Measurements from ENCODE around the gene LRFN2. TPM values are rescaled to one million over a fixed set of nuclear protein-coding genes. Genes with fewer than 3 reads are reported as not detected.

The LRFN2 gene
- total and polyA plus RNA-seq, 2 of the 8 experiments (the other 6 are each of a cell fraction or from before 2014, with no cell fraction given) = 2.3 TPM

GRCh38 chr6:40456390-40457013 is 130.7 kb downstream of the LRFN2 start:
- ChIA-PET CTCF (ENCODE audit: partially characterized antibody) (interaction anchor here (0.6 to 1.2 kb wide), 4 partner anchors 13 to 314 kb away, joined by 3 read pairs; no protein-coding TSS in a partner anchor), POLR2A (ENCODE audit: partially characterized antibody) (no interaction called here)
- Histone ChIP-seq H4K20me1 (replicated peaks in 1 of 2; ENCODE audit: control insufficient read depth in 1 of 2, insufficient read depth in 2 of 2, low read length in 2 of 2) (no peaks in the 10 kb centered on the region), H4K8ac (ENCODE audit: extremely low read depth, insufficient read depth, low read length) (no peak overlapping the region), H3K79me1 (ENCODE audit: low read depth, low read length) (no peaks in the 10 kb centered on the region), H3K4me2 (ENCODE audit: insufficient read depth in 1 of 2, low read depth in 2 of 2, low read length in 2 of 2) (no peak overlapping the region), H3K79me2 (ENCODE audit: control insufficient read depth in 1 of 2, insufficient read depth in 2 of 2, low read length in 2 of 2) (no peaks in the 10 kb centered on the region), H3K56ac (replicated peaks; ENCODE audit: insufficient read length, low read depth, low read length) (no peak overlapping the region), H3K23me2 (ENCODE audit: low read depth, low read length) (no peaks in the 10 kb centered on the region; the same call in 1 of the 2 replicates), H2BK12ac (ENCODE audit: low read depth, low read length) (no peak overlapping the region), H2BK120ac (replicated peaks; ENCODE audit: low read depth, low read length) (no peak overlapping the region), H2BK15ac (ENCODE audit: low read length) (no peak overlapping the region), H3K18ac (ENCODE audit: extremely low read depth, low read length) (no peak overlapping the region), H3K27ac (ENCODE audit: low read depth, low read length) (no peak overlapping the region), H3K27me3 (replicated peaks in 1 of 4; ENCODE audit: control insufficient read depth in 3 of 4, extremely low read depth in 1 of 4, insufficient read depth in 3 of 4, low read length in 3 of 4) (no peaks in the 10 kb centered on the region), H3K4me3 (ENCODE audit: extremely low read depth in 1 of 4, insufficient read depth in 2 of 4, low read depth in 3 of 4, low read length in 4 of 4) (no peak overlapping the region), H3K23ac (ENCODE audit: insufficient read length) (no peak overlapping the region), H2AFZ (ENCODE audit: low read length) (no peak overlapping the region; the same call in 1 of the 2 replicates), H4K91ac (replicated peaks; ENCODE audit: insufficient read length, low read length) (no peak overlapping the region), H4K5ac (ENCODE audit: insufficient read length, low read depth, low read length) (no peak overlapping the region), H2BK5ac (ENCODE audit: low read depth, low read length) (no peak overlapping the region), H2AK5ac (ENCODE audit: low read depth, low read length) (no peak overlapping the region), H3K9ac (replicated peaks in 1 of 4; ENCODE audit: extremely low read depth in 1 of 4, low read depth in 3 of 4, low read length in 3 of 4) (no peak overlapping the region), H3K9me3 (ENCODE audit: insufficient read depth in 2 of 2, low read depth in 1 of 2, low read length in 1 of 2) (no peaks in the 10 kb centered on the region), H2BK20ac (ENCODE audit: low read length) (no peak overlapping the region), H3K4me1 (replicated peaks in 1 of 4; ENCODE audit: control insufficient read depth in 3 of 4, insufficient read depth in 4 of 4, low read length in 3 of 4) (no peaks in the 10 kb centered on the region), H3K36me3 (ENCODE audit: control insufficient read depth in 2 of 4, insufficient read depth in 4 of 4, low read length in 3 of 4) (no peaks in the 10 kb centered on the region; a peak in 1 of 8 replicates), H3K14ac (ENCODE audit: insufficient read length) (no peak overlapping the region), H3K4ac (replicated peaks; ENCODE audit: insufficient read length, low read depth, low read length) (no peak overlapping the region)
- no peak for FAIRE-seq
- no peak for DNase-seq (ENCODE audit: low read depth in 1 of 2, low spot score in 2 of 2)
- 91% methylated on average over 5 of the region's 5 CpGs; no CpG with 5 or more reads in 1 of the 2 experiments for WGBS, 2 experiments (ENCODE audit: extremely low coverage in 1 of 2, insufficient coverage in 1 of 2, insufficient read length in 1 of 2, insufficient replicate concordance in 2 of 2, low coverage in 1 of 2, low lambda C conversion rate in 2 of 2, missing lambda C conversion rate in 1 of 2)
- TF ChIP-seq TCF12 (IDR thresholded peaks at IDR 0.05; ENCODE audit: low read depth, low read length) = no peak
- no peak for TF ChIP-seq SRF (IDR thresholded peaks at IDR 0.05; ENCODE audit: low read depth, low read length)
- TF ChIP-seq, protein P1, sequence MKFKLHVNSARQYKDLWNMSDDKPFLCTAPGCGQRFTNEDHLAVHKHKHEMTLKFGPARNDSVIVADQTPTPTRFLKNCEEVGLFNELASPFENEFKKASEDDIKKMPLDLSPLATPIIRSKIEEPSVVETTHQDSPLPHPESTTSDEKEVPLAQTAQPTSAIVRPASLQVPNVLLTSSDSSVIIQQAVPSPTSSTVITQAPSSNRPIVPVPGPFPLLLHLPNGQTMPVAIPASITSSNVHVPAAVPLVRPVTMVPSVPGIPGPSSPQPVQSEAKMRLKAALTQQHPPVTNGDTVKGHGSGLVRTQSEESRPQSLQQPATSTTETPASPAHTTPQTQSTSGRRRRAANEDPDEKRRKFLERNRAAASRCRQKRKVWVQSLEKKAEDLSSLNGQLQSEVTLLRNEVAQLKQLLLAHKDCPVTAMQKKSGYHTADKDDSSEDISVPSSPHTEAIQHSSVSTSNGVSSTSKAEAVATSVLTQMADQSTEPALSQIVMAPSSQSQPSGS (IDR thresholded peaks at IDR 0.05; ENCODE audit: low read length) = no peak

Data from H1 (cell line).